K562 (cell line): ENCODE results near the gene CEP57.

ENCODE experiments used
- BCLAF1 ChIP-seq, 2 experiments: fragments of 450-650 bp in 1 of 2; IDR thresholded peaks; 2 replicates each; pipeline ENCODE4 v1.6.1; 2011 to 2017; ENCODE audit warnings: low read depth in 2 of 2, antibody characterized with exemption in 1 of 2, borderline replicate concordance in 1 of 2, low read length in 1 of 2, mild to moderate bottlenecking in 1 of 2, mixed read lengths in 1 of 2; ENCODE audit not compliant: control insufficient read depth in 1 of 2
- BDP1 ChIP-seq: IDR thresholded peaks from 3 replicates; pipeline ENCODE4 v1.6.1; 2011; ENCODE audit not compliant: insufficient read length, insufficient read depth
- CHD1 ChIP-seq: fragments of 200-600 bp; sonication (generic); IDR thresholded peaks from one replicate; pipeline ENCODE4 v1.6.1; 2012; ENCODE audit warnings: mild to moderate bottlenecking, moderate library complexity, low read length, inconsistent platforms
- CTCF ChIP-seq, 3 experiments: IDR thresholded peaks in 2 of 3; conservative IDR thresholded peaks in 1 of 3; 2 replicates each; pipeline ENCODE4 v1.5.1; 2011 to 2012; ENCODE audit warnings: low read length in 3 of 3, mild to moderate bottlenecking in 3 of 3, control low read depth in 2 of 3, improper control_type of control experiment in 1 of 3, inconsistent platforms in 1 of 3, low read depth in 1 of 3, mixed read lengths in 1 of 3, moderate library complexity in 1 of 3; ENCODE audit not compliant: insufficient read depth in 2 of 3
- KLF1 ChIP-seq: fragments of 450-650 bp; IDR thresholded peaks from 2 replicates; pipeline ENCODE4 v1.6.1; 2016; ENCODE audit warnings: missing genetic modification characterization, missing compliant biosample characterization
- NFE2L1 ChIP-seq: fragments of 450-650 bp; IDR thresholded peaks from 2 replicates; pipeline ENCODE4 v1.6.1; 2016; ENCODE audit warnings: missing genetic modification characterization, low read depth, mild to moderate bottlenecking, missing compliant biosample characterization, moderate library complexity, borderline replicate concordance
- POLR2A ChIP-seq: fragments of 450-650 bp; conservative IDR thresholded peaks from 2 replicates; pipeline ENCODE4 v1.6.1; 2016
- RAD21 ChIP-seq, 2 experiments: fragments of 250-450 bp in 1 of 2; fragments of 450-650 bp in 1 of 2; sonication (Bioruptor Pico) in 1 of 2; formaldehyde crosslinking in 1 of 2; IDR thresholded peaks in 1 of 2; conservative IDR thresholded peaks in 1 of 2; 2 replicates each; pipeline versions ENCODE4 v1.4.0 to v1.8.0; 2020 to 2022; ENCODE audit warnings: mild to moderate bottlenecking in 2 of 2, moderate library complexity in 1 of 2
- SIN3A ChIP-seq, 2 experiments: fragments of 150-350 bp in 1 of 2; IDR thresholded peaks; 2 replicates each; pipeline ENCODE4 v1.6.1; 2011 to 2016; ENCODE audit warnings: borderline replicate concordance in 2 of 2, low read depth in 2 of 2, low read length in 2 of 2, mild to moderate bottlenecking in 2 of 2, moderate library complexity in 2 of 2; ENCODE audit not compliant: control insufficient read depth in 1 of 2
- SMAD4 ChIP-seq: fragments of 250-450 bp; sonication (Bioruptor Pico); conservative IDR thresholded peaks from 2 replicates; pipeline ENCODE4 v1.8.0; 2021; ENCODE audit warnings: inconsistent platforms, mild to moderate bottlenecking, moderate library complexity
- SP1 ChIP-seq: sonication (generic); formaldehyde crosslinking; IDR thresholded peaks from 2 replicates; pipeline ENCODE4 v1.8.1; 2022; ENCODE audit warnings: mild to moderate bottlenecking, missing genetic modification reagents
- TGIF2 ChIP-seq: sonication (generic); formaldehyde crosslinking; IDR thresholded peaks from 2 replicates; pipeline ENCODE4 v1.8.1; 2022; ENCODE audit warnings: mild to moderate bottlenecking, missing genetic modification reagents, moderate library complexity
- ZNF253 ChIP-seq: fragments of 250-450 bp; sonication (Bioruptor Pico); conservative IDR thresholded peaks from 2 replicates; pipeline ENCODE4 v1.6.1; 2021; ENCODE audit warnings: mild to moderate bottlenecking

GRCh38 chr11:95751515-95751914 is 38.8 kb upstream of the CEP57 start:
- TF ChIP-seq SIN3A (IDR thresholded peaks at IDR 0.05; ENCODE audit: borderline replicate concordance in 2 of 2, control insufficient read depth in 1 of 2, low read depth in 2 of 2, low read length in 2 of 2) (no peak), NFE2L1 (tag) (no peak), SP1 (CRISPR knock-in tag) (no peak), CTCF (IDR thresholded peaks at IDR 0.05 in 2 of 3, conservative IDR thresholded peaks at IDR 0.05 in 1 of 3; ENCODE audit: insufficient read depth in 2 of 3, low read depth in 1 of 3, low read length in 3 of 3) (no peak), RAD21 (CRISPR knock-in tag; conservative IDR thresholded peaks at IDR 0.05 in 1 of 2, IDR thresholded peaks at IDR 0.05 in 1 of 2) (no peak), SMAD4 (CRISPR knock-in tag) (no peak), KLF1 (tag) (no peak), POLR2A (no peak), TGIF2 (no peak), CHD1 (no peak), BDP1 (no peak), BCLAF1 (IDR thresholded peaks at IDR 0.05; ENCODE audit: borderline replicate concordance in 1 of 2, control insufficient read depth in 1 of 2, low read depth in 2 of 2, low read length in 1 of 2) (no peak), ZNF253 (CRISPR knock-in tag) (no peak)
